MCF 10A (cell line): ENCODE data around the gene PARD3B. TPM values are rescaled to one million over a fixed set of nuclear protein-coding genes. Genes with fewer than 3 reads are reported as not detected.

Experiments
- BruUV-seq: library from RNA; stranded (reverse); fragments of 400-500 nt; replicated peaks from 2 replicates; lab custom pipeline; 2021; lab: Mats Ljungman, UMichigan
- CTCF ChIA-PET: fragments of 300-600 bp; sonication (Branson Sonifier 250); formaldehyde crosslinking; extraction: SDS; loops from one replicate; lab custom pipeline; 2021; ENCODE audit warnings: antibody characterized with exemption, inconsistent platforms; lab: Yijun Ruan, JAX
- POLR2A ChIA-PET: fragments of 300-600, 350-650 bp; sonication (Branson Sonifier 250); formaldehyde crosslinking; extraction: SDS; loops from one replicate; lab custom pipeline; 2020; ENCODE audit warnings: antibody characterized with exemption, inconsistent platforms; lab: Yijun Ruan, JAX
- DNase-seq: peaks from one replicate; pipeline ENCODE4 v3.0.0-alpha.2; 2018; ENCODE audit not compliant: unreplicated experiment
- H3K27ac Mint-ChIP-seq: one replicate; pipeline ENCODE4 v1.8.0; 2022; ENCODE audit warnings: mild to moderate bottlenecking, low read depth, mixed read lengths; ENCODE audit not compliant: unreplicated experiment
- H3K27me3 Mint-ChIP-seq: one replicate; pipeline ENCODE4 v1.8.0; 2022; ENCODE audit warnings: mixed read lengths; ENCODE audit not compliant: insufficient read depth, unreplicated experiment
- H3K36me3 Mint-ChIP-seq: one replicate; pipeline ENCODE4 v1.8.0; 2022; ENCODE audit warnings: mild to moderate bottlenecking, moderate library complexity, mixed read lengths; ENCODE audit not compliant: insufficient read depth, unreplicated experiment
- H3K4me1 Mint-ChIP-seq: one replicate; pipeline ENCODE4 v1.8.0; 2022; ENCODE audit warnings: mixed read lengths; ENCODE audit not compliant: insufficient read depth, unreplicated experiment
- H3K4me3 Mint-ChIP-seq: one replicate; pipeline ENCODE4 v1.8.0; 2022; ENCODE audit warnings: mild to moderate bottlenecking, moderate library complexity, mixed read lengths; ENCODE audit not compliant: unreplicated experiment
- H3K9me3 Mint-ChIP-seq: one replicate; pipeline ENCODE4 v1.8.0; 2022; ENCODE audit warnings: mixed read lengths; ENCODE audit not compliant: unreplicated experiment
- CTCF ChIP-seq: fragments of 200-600 bp; IDR thresholded peaks from one replicate; pipeline ENCODE4 v1.8.0; 2022; ENCODE audit warnings: antibody characterized with exemption, mild to moderate bottlenecking; ENCODE audit not compliant: unreplicated experiment
- intact Hi-C: fragments of 100-400 bp; cut with micrococcal nuclease; formaldehyde crosslinking; loops from 2 replicates; pipeline ENCODE4 v1.14.1; 2022
- total RNA-seq: library from RNA; stranded (reverse); gene quantifications from 2 replicates; pipeline ENCODE4 v1.2.3, GENCODE V29; 2022

PARD3B gene
- total RNA-seq, 1 experiment from 2014 or later = 11.6 TPM

- no peak for DNase-seq
- H3K4me3 Mint-ChIP-seq = no peak overlapping the region
- POLR2A ChIA-PET = interaction anchor here (0.9 kb wide), 1 partner anchor 12 kb away, joined by 3 read pairs; no protein-coding TSS in a partner anchor
- CTCF ChIA-PET = no interaction called here
- no TSS peak for BruUV-seq
- H3K27me3 Mint-ChIP-seq = no peaks in the 10 kb centered on the region
- intact Hi-C loops = no loop called here
- no peaks in the 10 kb centered on the region for H3K4me1 Mint-ChIP-seq
- no peak for TF ChIP-seq CTCF
- H3K36me3 Mint-ChIP-seq = no peaks in the 10 kb centered on the region
- no peak overlapping the region for H3K27ac Mint-ChIP-seq
- no peaks in the 10 kb centered on the region for H3K9me3 Mint-ChIP-seq
These were observed 716.3 kb downstream of the PARD3B start for GRCh38 chr2:205261516-205262020.

- Mint-ChIP-seq H3K27ac (no peak overlapping the region), H3K4me3 (no peak overlapping the region), H3K9me3 (no peaks in the 10 kb centered on the region), H3K4me1 (no peaks in the 10 kb centered on the region), H3K36me3 (no peaks in the 10 kb centered on the region), H3K27me3 (no peaks in the 10 kb centered on the region)
- no peak for TF ChIP-seq CTCF
- BruUV-seq = no TSS peak
- intact Hi-C loops = no loop called here
- CTCF ChIA-PET = no interaction called here
- DNase-seq = no peak
- POLR2A ChIA-PET = interaction anchor here (1.0 kb wide), 1 partner anchor 16 kb away, joined by 3 read pairs; no protein-coding TSS in a partner anchor
These were observed 722.0 kb downstream of the PARD3B start for GRCh38 chr2:205267323-205267722.

GRCh38 chr2:205270689-205271088 lies 725.4 kb downstream of the PARD3B start:
- Mint-ChIP-seq H3K4me1 (no peaks in the 10 kb centered on the region), H3K9me3 (no peaks in the 10 kb centered on the region), H3K27me3 (no peaks in the 10 kb centered on the region), H3K27ac (no peak overlapping the region), H3K4me3 (no peak overlapping the region), H3K36me3 (no peaks in the 10 kb centered on the region)
- TF ChIP-seq CTCF = no peak
- intact Hi-C loops = no loop called here
- CTCF ChIA-PET = interaction anchor here (0.7 kb wide), 1 partner anchor 20 kb away, joined by 6 read pairs; no protein-coding TSS in a partner anchor
- DNase-seq = peak; percentile 50
- POLR2A ChIA-PET = no interaction called here
- BruUV-seq = no TSS peak

GRCh38 chr2:205273148-205273547 lies 727.9 kb downstream of the PARD3B start:
- no peak for DNase-seq
- Mint-ChIP-seq H3K36me3 (no peaks in the 10 kb centered on the region), H3K27me3 (no peaks in the 10 kb centered on the region), H3K9me3 (no peaks in the 10 kb centered on the region), H3K4me3 (no peak overlapping the region), H3K27ac (no peak overlapping the region), H3K4me1 (no peaks in the 10 kb centered on the region)
- intact Hi-C loops = no loop called here
- CTCF ChIA-PET = interaction anchor here (0.6 kb wide), 1 partner anchor 21 kb away, joined by 3 read pairs; no protein-coding TSS in a partner anchor
- POLR2A ChIA-PET = interaction anchor here (0.9 to 1.5 kb wide), 2 partner anchors 11 to 463 kb away, joined by 3 read pairs; no protein-coding TSS in a partner anchor
- BruUV-seq = no TSS peak
- no peak for TF ChIP-seq CTCF
